IMR-90 (cell line): ENCODE results near the gene F2. TPM values are rescaled to one million over a fixed set of nuclear protein-coding genes. Genes with fewer than 3 reads are reported as not detected.

Experiments used
- ATAC-seq: fragments of 200-7000 bp; cut with Tn5 transposase; 2 replicates; pipeline ENCODE4 v1.9.1; 2020; ENCODE audit warnings: low read depth, mild to moderate bottlenecking, moderate library complexity
- Bru-seq: library from RNA; stranded (reverse); fragments of 400-500 nt; gene quantifications from one replicate; lab custom pipeline; 2021; lab: Mats Ljungman, UMichigan
- BruChase-seq, 2 experiments: library from RNA; stranded (reverse); fragments of 400-500 nt; gene quantifications; one replicate each; lab custom pipeline; 2021; lab: Mats Ljungman, UMichigan
- BruUV-seq: library from RNA; stranded (reverse); fragments of 400-500 nt; replicated peaks from 2 replicates; lab custom pipeline; 2021; lab: Mats Ljungman, UMichigan
- CTCF ChIA-PET: fragments of 300-600 bp; formaldehyde crosslinking; extraction: SDS; loops from one replicate; lab custom pipeline; 2021; ENCODE audit warnings: antibody characterized with exemption; lab: Yijun Ruan, JAX
- POLR2A ChIA-PET: fragments of 300-600 bp; sonication (Branson Sonifier 250); formaldehyde crosslinking; loops from one replicate; lab custom pipeline; 2022; ENCODE audit warnings: antibody characterized with exemption; ENCODE audit not compliant: unreplicated experiment; lab: Charles Lee
- DNase-seq: peaks from one replicate; pipeline ENCODE4 v3.0.0; 2013
- H2AFZ ChIP-seq: replicated peaks from 2 replicates; pipeline ENCODE3; 2013; ENCODE audit warnings: low read length, mild to moderate bottlenecking; ENCODE audit not compliant: poor library complexity
- H2AK5ac ChIP-seq: 2 replicates; pipeline ENCODE4 v1.6.1; 2013; ENCODE audit warnings: low read depth, low read length, inconsistent platforms
- H2AK9ac ChIP-seq: replicated peaks from 2 replicates; pipeline ENCODE3; 2013; ENCODE audit warnings: mild to moderate bottlenecking, low read depth, low read length, moderate library complexity; ENCODE audit not compliant: poor library complexity
- H2BK120ac ChIP-seq: 2 replicates; pipeline ENCODE4 v1.6.1; 2013; ENCODE audit warnings: low read depth, low read length, inconsistent platforms
- H2BK15ac ChIP-seq: 3 replicates; pipeline ENCODE4 v1.6.1; 2013; ENCODE audit warnings: low read depth, low read length, inconsistent platforms
- H2BK20ac ChIP-seq: 2 replicates; pipeline ENCODE4 v1.6.1; 2013; ENCODE audit warnings: low read depth, mild to moderate bottlenecking, inconsistent platforms, low read length, moderate library complexity
- H2BK5ac ChIP-seq: 2 replicates; pipeline ENCODE4 v1.6.1; 2013; ENCODE audit warnings: mild to moderate bottlenecking, low read depth, low read length, inconsistent platforms; ENCODE audit not compliant: poor library complexity, severe bottlenecking
- H3K14ac ChIP-seq: replicated peaks from 2 replicates; pipeline ENCODE4 v1.6.1; 2013; ENCODE audit warnings: low read depth, low read length, inconsistent platforms
- H3K18ac ChIP-seq: 2 replicates; pipeline ENCODE4 v1.6.1; 2013; ENCODE audit warnings: low read depth, low read length, control low read depth
- H3K23ac ChIP-seq: 2 replicates; pipeline ENCODE4 v1.6.1; 2013; ENCODE audit warnings: low read depth, low read length, inconsistent platforms
- H3K27ac ChIP-seq: 2 replicates; pipeline ENCODE4 v1.5.1; 2013; ENCODE audit warnings: mild to moderate bottlenecking, control low read depth, low read length; ENCODE audit not compliant: insufficient read depth
- H3K27me3 ChIP-seq: 2 replicates; pipeline ENCODE4 v1.6.1; 2013; ENCODE audit warnings: low read length; ENCODE audit not compliant: control insufficient read depth, insufficient read depth
- H3K36me3 ChIP-seq: 2 replicates; pipeline ENCODE4 v1.6.1; 2013; ENCODE audit warnings: low read length, mixed read lengths; ENCODE audit not compliant: control insufficient read depth, insufficient read depth
- H3K4ac ChIP-seq: 2 replicates; pipeline ENCODE4 v1.6.1; 2013; ENCODE audit warnings: low read depth, low read length, inconsistent platforms
- H3K4me1 ChIP-seq: 2 replicates; pipeline ENCODE4 v1.6.1; 2013; ENCODE audit warnings: low read length, mixed read lengths; ENCODE audit not compliant: control insufficient read depth, insufficient read depth
- H3K4me2 ChIP-seq: 2 replicates; pipeline ENCODE4 v1.6.1; 2013; ENCODE audit warnings: low read depth, mild to moderate bottlenecking, control low read depth, low read length, moderate library complexity
- H3K4me3 ChIP-seq: 2 replicates; pipeline ENCODE4 v1.5.1; 2013; ENCODE audit warnings: low read depth, mild to moderate bottlenecking, control low read depth, low read length, moderate library complexity; ENCODE audit not compliant: insufficient read depth
- H3K56ac ChIP-seq: 2 replicates; pipeline ENCODE4 v1.6.1; 2013; ENCODE audit warnings: low read length, inconsistent platforms; ENCODE audit not compliant: insufficient read depth; ENCODE audit errors: extremely low read depth
- H3K79me1 ChIP-seq, 2 experiments: 2 replicates each; pipeline ENCODE4 v1.6.1; 2013; ENCODE audit warnings: low read length in 2 of 2, inconsistent platforms in 1 of 2, low read depth in 1 of 2
- H3K9ac ChIP-seq: 2 replicates; pipeline ENCODE4 v1.6.1; 2013; ENCODE audit warnings: low read depth, low read length, control low read depth
- H3K9me1 ChIP-seq: 2 replicates; pipeline ENCODE4 v1.6.1; 2013; ENCODE audit warnings: low read length, inconsistent platforms; ENCODE audit not compliant: insufficient read depth
- H3K9me3 ChIP-seq: 2 replicates; pipeline ENCODE4 v1.6.1; 2013; ENCODE audit warnings: low read length; ENCODE audit not compliant: control insufficient read depth, insufficient read depth
- H4K20me1 ChIP-seq: 2 replicates; pipeline ENCODE4 v1.6.1; 2013; ENCODE audit warnings: low read length, inconsistent platforms; ENCODE audit not compliant: insufficient read depth
- H4K5ac ChIP-seq: 2 replicates; pipeline ENCODE4 v1.6.1; 2013; ENCODE audit warnings: mild to moderate bottlenecking, low read depth, low read length, control low read depth
- H4K8ac ChIP-seq, 2 experiments: 2 replicates each; pipeline ENCODE4 v1.6.1; 2013; ENCODE audit warnings: low read depth in 2 of 2, low read length in 2 of 2, control low read depth in 1 of 2, inconsistent platforms in 1 of 2
- H4K91ac ChIP-seq: 2 replicates; pipeline ENCODE4 v1.6.1; 2013; ENCODE audit warnings: low read depth, low read length, inconsistent platforms; ENCODE audit not compliant: insufficient read depth
- BHLHE40 ChIP-seq: fragments of 150-350 bp; IDR thresholded peaks from 2 replicates; pipeline ENCODE4 v1.6.1; 2016; ENCODE audit warnings: mild to moderate bottlenecking, low read depth, low read length
- FOS ChIP-seq: fragments of 150-350 bp; IDR thresholded peaks from 2 replicates; pipeline ENCODE4 v1.6.1; 2016; ENCODE audit warnings: low read depth, low read length
- MAZ ChIP-seq: IDR thresholded peaks from 2 replicates; pipeline ENCODE4 v1.6.1; 2012; ENCODE audit warnings: low read depth, mild to moderate bottlenecking, low read length, improper control_type of control experiment, moderate library complexity, borderline replicate concordance
- MXI1 ChIP-seq: IDR thresholded peaks from 2 replicates; pipeline ENCODE4 v1.6.1; 2012; ENCODE audit warnings: low read depth, mild to moderate bottlenecking, low read length, moderate library complexity, borderline replicate concordance
- RAD21 ChIP-seq: IDR thresholded peaks from 2 replicates; pipeline ENCODE4 v1.6.1; 2012; ENCODE audit warnings: low read length, improper control_type of control experiment
- RFX5 ChIP-seq: IDR thresholded peaks from 2 replicates; pipeline ENCODE4 v1.8.0; 2012; ENCODE audit warnings: low read depth, mild to moderate bottlenecking, low read length, moderate library complexity
- SMC3 ChIP-seq: fragments of 150-350 bp; IDR thresholded peaks from 2 replicates; pipeline ENCODE4 v1.6.1; 2016; ENCODE audit warnings: low read depth, mild to moderate bottlenecking, antibody characterized with exemption, low read length, moderate library complexity
- WGBS, 2 experiments: methylation state at CpG; one replicate each; pipeline versions ENCODE4 v1.1.5 to v1.1.7; 2013; ENCODE audit warnings: missing lambda C conversion rate in 2 of 2; ENCODE audit not compliant: insufficient read length in 1 of 2; ENCODE audit errors: extremely low coverage in 2 of 2; 5-methylcytosine and 5-hydroxymethylcytosine counted together
- dilution Hi-C: fragments of 300-500 bp; cut with HindIII; formaldehyde crosslinking; loops from one replicate; pipeline ENCODE4 v1.14.3; 2018; ENCODE audit warnings: low sequenced_read_pairs; ENCODE audit not compliant: unreplicated experiment
- in situ Hi-C: fragments of 300-500 bp; cut with MboI; formaldehyde crosslinking; loops from 3 replicates; pipeline ENCODE4 v1.14.3; 2019; ENCODE audit warnings: low sequenced_read_pairs, inconsistent platforms, mixed read lengths
- intact Hi-C: fragments of 100-400 bp; cut with micrococcal nuclease; formaldehyde crosslinking; loops from 2 replicates; pipeline ENCODE4 v1.10.0; 2022
- long read RNA-seq: library from polyadenylated mRNA; unstranded; transcript quantifications from one replicate; pipeline ENCODE4 v2.0.0, GENCODE V29; 2021; ENCODE audit not compliant: unreplicated experiment
- polyA plus RNA-seq, 3 experiments: library from polyadenylated mRNA; depleted of rRNA; stranded (reverse); fragments of >200 nt; gene quantifications; 2 replicates each; pipeline ENCODE4 v1.2.3, GENCODE V29; 2012; ENCODE audit warnings: low replicate concordance in 1 of 3
- total RNA-seq: library from RNA; depleted of rRNA; stranded (reverse); fragments of >200 nt; gene quantifications from 2 replicates; pipeline ENCODE4 v1.2.3, GENCODE V29; 2012; rRNA removed
- TF ChIP-seq, protein P1 (sequence below): conservative IDR thresholded peaks from 2 replicates; pipeline ENCODE4 v1.5.1; 2012; ENCODE audit warnings: mild to moderate bottlenecking, low read depth, low read length, improper control_type of control experiment
- TF ChIP-seq, protein P2 (sequence below): fragments of 150-350 bp; IDR thresholded peaks from 2 replicates; pipeline ENCODE4 v1.6.1; 2016; ENCODE audit warnings: low read depth, mild to moderate bottlenecking, low read length, moderate library complexity, borderline replicate concordance
- TF ChIP-seq, protein P3 (sequence below): fragments of 150-350 bp; IDR thresholded peaks from 2 replicates; pipeline ENCODE4 v1.6.1; 2017; ENCODE audit warnings: mild to moderate bottlenecking, antibody characterized with exemption, low read length, low read depth

F2 gene
- total RNA-seq (not detected in 2 replicates), polyA plus RNA-seq (2012; rRNA removed) (not detected in 2 replicates), Bru-seq, nascent RNA (percentile 8 among the genes with signal in this experiment), BruChase-seq, experiment 1, labeled RNA remaining after a 6-hour chase (percentile 18 among the genes with signal in this experiment), BruChase-seq, experiment 2, labeled RNA remaining after a 2-hour chase (percentile 8 among the genes with signal in this experiment)
- 0.02 TPM in 2 replicates for polyA plus RNA-seq (2012; cell fraction: cytosol; rRNA removed)
- 0.16 and 0.70 TPM in 2 replicates for polyA plus RNA-seq (2012; cell fraction: nucleus; rRNA removed; ENCODE audit: low replicate concordance)
- long read RNA-seq, result 0 reads

DNA sequence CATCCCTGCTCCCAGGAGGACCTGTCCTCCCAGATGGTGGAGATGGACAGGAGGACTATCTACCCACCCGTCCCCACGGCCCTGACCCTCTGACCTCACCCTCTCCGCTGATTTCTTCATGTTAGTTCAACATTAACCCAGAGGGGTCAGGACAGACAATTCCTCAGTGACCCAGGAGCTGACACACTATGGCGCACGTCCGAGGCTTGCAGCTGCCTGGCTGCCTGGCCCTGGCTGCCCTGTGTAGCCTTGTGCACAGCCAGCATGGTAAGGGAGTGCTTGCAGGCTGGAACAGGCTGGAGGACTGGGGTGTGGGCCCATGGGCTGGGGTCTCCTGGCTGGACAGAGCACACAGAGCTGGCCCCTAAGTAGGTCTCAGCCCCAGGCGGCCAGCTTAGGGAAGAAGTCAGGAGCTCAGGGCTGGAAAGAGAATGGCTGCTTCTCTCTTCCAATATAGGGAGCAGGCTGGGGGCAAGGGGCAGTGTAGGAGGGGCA lies at the start of gene F2:
Gene F2, plus strand, starts transcription at position 166 of the 495 bp plus-strand sequence. Its CDS starts 23 bp downstream, at position 189.
- Histone ChIP-seq H2AK9ac (peak within 1 kb of the TSS; percentile 69), H2AFZ (peak within 1 kb of the TSS; percentile 87), H3K27ac (no peak within 1 kb of the TSS), H3K79me1 (peaks cover 0 to 4% of the 10 kb centered on the region in 2 experiments; a peak in 2 of 4 replicates), H4K5ac (peak within 1 kb of the TSS; percentile 98), H2AK5ac (peak within 1 kb of the TSS; percentile 53), H3K14ac (peak within 1 kb of the TSS; percentile 85), H2BK15ac (peak within 1 kb of the TSS; percentile 19; the same call in 1 of the 3 replicates), H3K4me2 (no peak within 1 kb of the TSS), H3K18ac (peak within 1 kb of the TSS; percentile 76; the same call in 1 of the 2 replicates), H3K4ac (peak within 1 kb of the TSS; percentile 78), H3K23ac (peak within 1 kb of the TSS; percentile 65; the same call in 1 of the 2 replicates), H2BK20ac (peak within 1 kb of the TSS; percentile 38), H3K4me3 (no peak within 1 kb of the TSS), H3K27me3 (no peaks in the 10 kb centered on the region), H4K91ac (peak within 1 kb of the TSS; percentile 25; the same call in 1 of the 2 replicates), H4K20me1 (no peaks in the 10 kb centered on the region), H3K4me1 (peaks cover 11% of the 10 kb centered on the region), H3K9me3 (no peaks in the 10 kb centered on the region), H2BK5ac (no peak within 1 kb of the TSS), H3K56ac (no peak within 1 kb of the TSS), H3K36me3 (no peaks in the 10 kb centered on the region), H2BK120ac (peak within 1 kb of the TSS; percentile 77), H4K8ac (peak within 1 kb of the TSS; percentile 3 to 69; a peak in 2 of 4 replicates), H3K9me1 (peaks cover 14% of the 10 kb centered on the region), H3K9ac (no peak within 1 kb of the TSS)
- BruUV-seq, result no TSS peak
- CTCF ChIA-PET, result no interaction called here
- TF ChIP-seq FOS (no peak), SMC3 (no peak), RAD21 (no peak), BHLHE40 (no peak), MXI1 (no peak), RFX5 (no peak), MAZ (no peak)
- TF ChIP-seq, protein P1, sequence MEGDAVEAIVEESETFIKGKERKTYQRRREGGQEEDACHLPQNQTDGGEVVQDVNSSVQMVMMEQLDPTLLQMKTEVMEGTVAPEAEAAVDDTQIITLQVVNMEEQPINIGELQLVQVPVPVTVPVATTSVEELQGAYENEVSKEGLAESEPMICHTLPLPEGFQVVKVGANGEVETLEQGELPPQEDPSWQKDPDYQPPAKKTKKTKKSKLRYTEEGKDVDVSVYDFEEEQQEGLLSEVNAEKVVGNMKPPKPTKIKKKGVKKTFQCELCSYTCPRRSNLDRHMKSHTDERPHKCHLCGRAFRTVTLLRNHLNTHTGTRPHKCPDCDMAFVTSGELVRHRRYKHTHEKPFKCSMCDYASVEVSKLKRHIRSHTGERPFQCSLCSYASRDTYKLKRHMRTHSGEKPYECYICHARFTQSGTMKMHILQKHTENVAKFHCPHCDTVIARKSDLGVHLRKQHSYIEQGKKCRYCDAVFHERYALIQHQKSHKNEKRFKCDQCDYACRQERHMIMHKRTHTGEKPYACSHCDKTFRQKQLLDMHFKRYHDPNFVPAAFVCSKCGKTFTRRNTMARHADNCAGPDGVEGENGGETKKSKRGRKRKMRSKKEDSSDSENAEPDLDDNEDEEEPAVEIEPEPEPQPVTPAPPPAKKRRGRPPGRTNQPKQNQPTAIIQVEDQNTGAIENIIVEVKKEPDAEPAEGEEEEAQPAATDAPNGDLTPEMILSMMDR, result no peak
- TF ChIP-seq, protein P2, sequence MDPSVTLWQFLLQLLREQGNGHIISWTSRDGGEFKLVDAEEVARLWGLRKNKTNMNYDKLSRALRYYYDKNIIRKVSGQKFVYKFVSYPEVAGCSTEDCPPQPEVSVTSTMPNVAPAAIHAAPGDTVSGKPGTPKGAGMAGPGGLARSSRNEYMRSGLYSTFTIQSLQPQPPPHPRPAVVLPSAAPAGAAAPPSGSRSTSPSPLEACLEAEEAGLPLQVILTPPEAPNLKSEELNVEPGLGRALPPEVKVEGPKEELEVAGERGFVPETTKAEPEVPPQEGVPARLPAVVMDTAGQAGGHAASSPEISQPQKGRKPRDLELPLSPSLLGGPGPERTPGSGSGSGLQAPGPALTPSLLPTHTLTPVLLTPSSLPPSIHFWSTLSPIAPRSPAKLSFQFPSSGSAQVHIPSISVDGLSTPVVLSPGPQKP, result no peak
- TF ChIP-seq, protein P3, sequence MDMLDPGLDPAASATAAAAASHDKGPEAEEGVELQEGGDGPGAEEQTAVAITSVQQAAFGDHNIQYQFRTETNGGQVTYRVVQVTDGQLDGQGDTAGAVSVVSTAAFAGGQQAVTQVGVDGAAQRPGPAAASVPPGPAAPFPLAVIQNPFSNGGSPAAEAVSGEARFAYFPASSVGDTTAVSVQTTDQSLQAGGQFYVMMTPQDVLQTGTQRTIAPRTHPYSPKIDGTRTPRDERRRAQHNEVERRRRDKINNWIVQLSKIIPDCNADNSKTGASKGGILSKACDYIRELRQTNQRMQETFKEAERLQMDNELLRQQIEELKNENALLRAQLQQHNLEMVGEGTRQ, result no peak
- POLR2A ChIA-PET, result no interaction called here
- dilution Hi-C loops (no loop called here), intact Hi-C loops (no loop called here), in situ Hi-C loops (no loop called here)
- ATAC-seq, result no peak
- DNase-seq, result no peak
- WGBS, 2 experiments, result 40% methylated on average over 1 of the region's 7 CpGs; no CpG with 5 or more reads in 1 of the 2 experiments
